HCT116 (cell line): Measurements from ENCODE around the gene NT5DC2.

ENCODE experiments used
- CTCF ChIP-seq, 3 experiments: fragments of 200-600 bp in 1 of 3; sonication (generic) in 1 of 3; IDR thresholded peaks in 2 of 3; conservative IDR thresholded peaks in 1 of 3; 2 replicates each; pipeline ENCODE4 v1.5.1; 2012 to 2017; ENCODE audit warnings: low read depth in 2 of 3, low read length in 2 of 3, antibody characterized with exemption in 1 of 3, borderline replicate concordance in 1 of 3, control low read depth in 1 of 3, mild to moderate bottlenecking in 1 of 3, mixed read lengths in 1 of 3, mixed run types in 1 of 3, moderate library complexity in 1 of 3; ENCODE audit not compliant: insufficient read depth in 1 of 3
- EZH2 ChIP-seq: fragments of 200-600 bp; sonication (generic); IDR thresholded peaks from 2 replicates; pipeline ENCODE4 v1.6.1; 2017; ENCODE audit warnings: antibody characterized with exemption, mixed run types
- POLR2A ChIP-seq: IDR thresholded peaks from 2 replicates; pipeline ENCODE4 v1.7.0; 2011; ENCODE audit warnings: borderline replicate concordance; ENCODE audit not compliant: insufficient read depth, insufficient read length; ENCODE audit errors: extremely low read depth
- POLR2AphosphoS5 ChIP-seq: IDR thresholded peaks from 2 replicates; pipeline ENCODE4 v1.6.1; 2011; ENCODE audit warnings: mild to moderate bottlenecking, low read depth, low read length, moderate library complexity
- REST ChIP-seq: IDR thresholded peaks from 2 replicates; pipeline ENCODE4 v1.6.1; 2012; ENCODE audit warnings: low read depth
- TCF7L2 ChIP-seq: IDR thresholded peaks from 2 replicates; pipeline ENCODE4 v1.7.0; 2011; ENCODE audit warnings: borderline replicate concordance, inconsistent platforms; ENCODE audit not compliant: insufficient read depth, insufficient read length; ENCODE audit errors: extremely low read depth
- ZBTB33 ChIP-seq: IDR thresholded peaks from 2 replicates; pipeline ENCODE4 v1.6.1; 2011; ENCODE audit warnings: mild to moderate bottlenecking, low read length, moderate library complexity; ENCODE audit not compliant: insufficient replicate concordance; ENCODE audit errors: extremely low read depth
- ZFX ChIP-seq: fragments of 450-650 bp; IDR thresholded peaks from 2 replicates; pipeline ENCODE4 v1.6.1; 2017

GRCh38 chr3:52561028-52561747 lies 27.5 kb upstream of the NT5DC2 start:
- no peak for TF ChIP-seq EZH2
- TF ChIP-seq CTCF (IDR thresholded peaks at IDR 0.05 in 2 of 3, conservative IDR thresholded peaks at IDR 0.05 in 1 of 3; ENCODE audit: borderline replicate concordance in 1 of 3, insufficient read depth in 1 of 3, low read depth in 2 of 3, low read length in 2 of 3) = no peak
- no peak for TF ChIP-seq ZFX
- no peak for TF ChIP-seq POLR2AphosphoS5
- no peak for TF ChIP-seq POLR2A
- TF ChIP-seq ZBTB33 = no peak
- TF ChIP-seq REST = no peak
- no peak for TF ChIP-seq TCF7L2
